ENCODE results near the gene NR3C2. TPM values are rescaled to one million over a fixed set of nuclear protein-coding genes. Genes with fewer than 3 reads are reported as not detected.

Gene NR3C2
- total RNA-seq, 2 experiments from 2014 or later = 5.3 to 6.1 TPM

- no peak for DNase-seq
- intact Hi-C loops (cut with micrococcal nuclease) = no loop called here
- H3K36me3 Mint-ChIP-seq (ENCODE audit: low read depth) = peaks cover 2% of the 10 kb centered on the region
- no peaks in the 10 kb centered on the region for H3K9me3 Mint-ChIP-seq
- no peaks in the 10 kb centered on the region for H3K27me3 Mint-ChIP-seq (ENCODE audit: low read depth)
- H3K4me3 Mint-ChIP-seq = no peak overlapping the region
- no peak overlapping the region for H3K27ac Mint-ChIP-seq
- peaks cover 7% of the 10 kb centered on the region for H3K4me1 Mint-ChIP-seq (ENCODE audit: low read depth)
- CTCF ChIA-PET = no interaction called here
Observed at GRCh38 chr4:148243837-148244236, 198.4 kb downstream of the NR3C2 start.

- CTCF ChIA-PET = no interaction called here
- Mint-ChIP-seq H3K4me1 (ENCODE audit: low read depth) (peaks cover 8% of the 10 kb centered on the region), H3K27ac (no peak overlapping the region), H3K27me3 (ENCODE audit: low read depth) (no peaks in the 10 kb centered on the region), H3K4me3 (no peak overlapping the region), H3K9me3 (no peaks in the 10 kb centered on the region), H3K36me3 (ENCODE audit: low read depth) (peaks cover 2% of the 10 kb centered on the region)
- intact Hi-C loops (cut with micrococcal nuclease) = no loop called here
- no peak for DNase-seq
Observed at GRCh38 chr4:148240241-148240640, 202.0 kb downstream of the NR3C2 start.

GRCh38 chr4:148239494-148239985 lies 202.7 kb downstream of the NR3C2 start:
- DNase-seq = peak; percentile 6
- Mint-ChIP-seq H3K36me3 (ENCODE audit: low read depth) (peaks cover 2% of the 10 kb centered on the region), H3K27ac (no peak overlapping the region), H3K4me3 (no peak overlapping the region), H3K9me3 (no peaks in the 10 kb centered on the region), H3K27me3 (ENCODE audit: low read depth) (no peaks in the 10 kb centered on the region), H3K4me1 (ENCODE audit: low read depth) (peaks cover 8% of the 10 kb centered on the region)
- intact Hi-C loops (cut with micrococcal nuclease) = no loop called here
- CTCF ChIA-PET = no interaction called here

- no peak for DNase-seq
- no peaks in the 10 kb centered on the region for H3K9me3 Mint-ChIP-seq
- intact Hi-C loops (cut with micrococcal nuclease) = no loop called here
- H3K36me3 Mint-ChIP-seq (ENCODE audit: low read depth) = peaks cover 2% of the 10 kb centered on the region
- H3K27ac Mint-ChIP-seq = no peak overlapping the region
- H3K4me1 Mint-ChIP-seq (ENCODE audit: low read depth) = peaks cover 8% of the 10 kb centered on the region
- CTCF ChIA-PET = no interaction called here
- H3K27me3 Mint-ChIP-seq (ENCODE audit: low read depth) = no peaks in the 10 kb centered on the region
- no peak overlapping the region for H3K4me3 Mint-ChIP-seq
Observed at GRCh38 chr4:148238811-148239493, 203.3 kb downstream of the NR3C2 start.

GRCh38 chr4:148238086-148238485 lies 204.1 kb downstream of the NR3C2 start:
- no peaks in the 10 kb centered on the region for H3K9me3 Mint-ChIP-seq
- CTCF ChIA-PET = no interaction called here
- no peak overlapping the region for H3K4me3 Mint-ChIP-seq
- no peak overlapping the region for H3K27ac Mint-ChIP-seq
- peaks cover 8% of the 10 kb centered on the region for H3K4me1 Mint-ChIP-seq (ENCODE audit: low read depth)
- peaks cover 4% of the 10 kb centered on the region for H3K36me3 Mint-ChIP-seq (ENCODE audit: low read depth)
- DNase-seq = no peak
- intact Hi-C loops (cut with micrococcal nuclease) = no loop called here
- no peaks in the 10 kb centered on the region for H3K27me3 Mint-ChIP-seq (ENCODE audit: low read depth)

- Mint-ChIP-seq H3K27me3 (ENCODE audit: low read depth) (no peaks in the 10 kb centered on the region), H3K9me3 (no peaks in the 10 kb centered on the region), H3K4me1 (ENCODE audit: low read depth) (peaks cover 8% of the 10 kb centered on the region), H3K4me3 (no peak overlapping the region), H3K27ac (no peak overlapping the region), H3K36me3 (ENCODE audit: low read depth) (peaks cover 6% of the 10 kb centered on the region)
- CTCF ChIA-PET = no interaction called here
- intact Hi-C loops (cut with micrococcal nuclease) = no loop called here
- DNase-seq = no peak
Observed at GRCh38 chr4:148235809-148236208, 206.4 kb downstream of the NR3C2 start.

DNA sequence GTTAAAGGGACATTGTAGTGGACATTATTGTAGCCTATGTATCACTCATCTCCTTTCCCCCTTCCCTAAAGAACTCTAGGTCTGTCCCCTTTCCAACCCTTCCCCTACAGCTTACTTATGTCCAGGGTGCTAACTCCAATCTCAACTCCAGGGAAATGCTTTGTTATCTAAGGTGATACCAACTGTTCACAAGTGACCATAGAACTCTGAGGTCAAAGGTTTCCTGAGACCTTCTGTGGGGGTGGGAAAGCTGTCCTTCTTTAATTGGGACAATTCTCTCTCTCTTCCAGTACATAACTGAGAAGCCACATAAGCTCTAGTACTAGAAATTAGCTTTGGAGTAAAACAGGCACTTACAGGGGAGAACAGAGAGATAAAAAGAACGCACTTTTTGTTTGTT lies 212.4 kb downstream of the NR3C2 start:
- intact Hi-C loops (cut with micrococcal nuclease) = no loop called here
- Mint-ChIP-seq H3K9me3 (no peaks in the 10 kb centered on the region), H3K4me1 (ENCODE audit: low read depth) (peaks cover 6% of the 10 kb centered on the region), H3K27ac (no peak overlapping the region), H3K4me3 (no peak overlapping the region), H3K36me3 (ENCODE audit: low read depth) (peaks cover 8% of the 10 kb centered on the region), H3K27me3 (ENCODE audit: low read depth) (no peaks in the 10 kb centered on the region)
- no peak for DNase-seq
- CTCF ChIA-PET = no interaction called here

DNA sequence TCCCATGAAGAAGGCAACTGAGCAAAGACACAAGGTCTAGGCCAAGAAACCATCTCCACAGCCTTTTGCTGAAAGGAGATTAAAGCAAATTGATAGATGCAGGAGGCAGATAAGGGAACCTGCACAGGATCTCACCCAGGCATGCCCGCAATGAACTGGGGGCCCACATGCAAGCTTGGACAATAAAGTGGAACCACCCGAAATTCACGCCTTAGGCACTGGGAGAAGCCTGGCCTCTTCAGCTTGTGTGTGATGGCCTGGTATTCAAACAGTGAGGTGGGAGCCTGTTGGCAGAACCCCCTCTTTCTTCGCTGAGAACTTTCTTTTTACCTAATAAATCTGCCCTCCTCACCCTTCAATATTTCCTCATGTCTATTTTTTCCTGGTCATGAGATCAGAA lies 213.2 kb downstream of the NR3C2 start:
- CTCF ChIA-PET = no interaction called here
- H3K36me3 Mint-ChIP-seq (ENCODE audit: low read depth) = peaks cover 8% of the 10 kb centered on the region
- no peaks in the 10 kb centered on the region for H3K9me3 Mint-ChIP-seq
- H3K27me3 Mint-ChIP-seq (ENCODE audit: low read depth) = no peaks in the 10 kb centered on the region
- H3K27ac Mint-ChIP-seq = no peak overlapping the region
- H3K4me3 Mint-ChIP-seq = no peak overlapping the region
- DNase-seq = no peak
- peaks cover 6% of the 10 kb centered on the region for H3K4me1 Mint-ChIP-seq (ENCODE audit: low read depth)
- intact Hi-C loops (cut with micrococcal nuclease) = no loop called here

GRCh38 chr4:148227147-148227546 lies 215.1 kb downstream of the NR3C2 start:
- Mint-ChIP-seq H3K9me3 (no peaks in the 10 kb centered on the region), H3K4me1 (ENCODE audit: low read depth) (peaks cover 6% of the 10 kb centered on the region), H3K27me3 (ENCODE audit: low read depth) (no peaks in the 10 kb centered on the region), H3K36me3 (ENCODE audit: low read depth) (peaks cover 2% of the 10 kb centered on the region), H3K27ac (no peak overlapping the region), H3K4me3 (no peak overlapping the region)
- DNase-seq = no peak
- CTCF ChIA-PET = no interaction called here
- intact Hi-C loops (cut with micrococcal nuclease) = no loop called here

DNA sequence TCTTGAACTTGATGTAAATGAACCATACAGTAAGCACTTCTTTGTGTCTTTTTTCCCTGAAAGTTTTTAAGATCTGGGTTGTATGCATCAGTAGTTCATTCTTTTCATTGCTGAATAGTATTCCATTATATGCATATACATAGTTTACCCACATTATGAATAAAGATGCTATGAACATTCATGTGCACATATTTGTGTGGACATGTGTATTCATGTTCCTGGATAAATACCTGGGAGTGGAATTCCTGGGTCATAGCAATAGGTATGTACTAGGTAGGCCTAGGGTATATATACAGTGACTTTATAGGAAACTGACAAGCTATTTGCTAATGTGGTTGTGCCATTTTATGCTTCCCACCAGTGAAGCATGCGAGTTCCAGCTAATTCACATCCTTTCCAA lies 215.9 kb downstream of the NR3C2 start:
- H3K36me3 Mint-ChIP-seq (ENCODE audit: low read depth) = peaks cover 2% of the 10 kb centered on the region
- H3K9me3 Mint-ChIP-seq = no peaks in the 10 kb centered on the region
- intact Hi-C loops (cut with micrococcal nuclease) = no loop called here
- H3K4me1 Mint-ChIP-seq (ENCODE audit: low read depth) = peaks cover 6% of the 10 kb centered on the region
- no peak overlapping the region for H3K4me3 Mint-ChIP-seq
- no peak overlapping the region for H3K27ac Mint-ChIP-seq
- DNase-seq = no peak
- CTCF ChIA-PET = no interaction called here
- H3K27me3 Mint-ChIP-seq (ENCODE audit: low read depth) = no peaks in the 10 kb centered on the region

GRCh38 chr4:148225639-148226038 lies 216.6 kb downstream of the NR3C2 start:
- CTCF ChIA-PET = no interaction called here
- peaks cover 2% of the 10 kb centered on the region for H3K36me3 Mint-ChIP-seq (ENCODE audit: low read depth)
- peaks cover 6% of the 10 kb centered on the region for H3K4me1 Mint-ChIP-seq (ENCODE audit: low read depth)
- H3K27ac Mint-ChIP-seq = no peak overlapping the region
- intact Hi-C loops (cut with micrococcal nuclease) = no loop called here
- H3K9me3 Mint-ChIP-seq = no peaks in the 10 kb centered on the region
- no peak for DNase-seq
- H3K27me3 Mint-ChIP-seq (ENCODE audit: low read depth) = no peaks in the 10 kb centered on the region
- no peak overlapping the region for H3K4me3 Mint-ChIP-seq

- CTCF ChIA-PET = interaction anchor here (1.0 kb wide), 1 partner anchor 17 kb away, joined by 5 read pairs; no protein-coding TSS in a partner anchor
- no peaks in the 10 kb centered on the region for H3K27me3 Mint-ChIP-seq (ENCODE audit: low read depth)
Observed at GRCh38 chr4:148224476-148224875, 217.7 kb downstream of the NR3C2 start.

DNA sequence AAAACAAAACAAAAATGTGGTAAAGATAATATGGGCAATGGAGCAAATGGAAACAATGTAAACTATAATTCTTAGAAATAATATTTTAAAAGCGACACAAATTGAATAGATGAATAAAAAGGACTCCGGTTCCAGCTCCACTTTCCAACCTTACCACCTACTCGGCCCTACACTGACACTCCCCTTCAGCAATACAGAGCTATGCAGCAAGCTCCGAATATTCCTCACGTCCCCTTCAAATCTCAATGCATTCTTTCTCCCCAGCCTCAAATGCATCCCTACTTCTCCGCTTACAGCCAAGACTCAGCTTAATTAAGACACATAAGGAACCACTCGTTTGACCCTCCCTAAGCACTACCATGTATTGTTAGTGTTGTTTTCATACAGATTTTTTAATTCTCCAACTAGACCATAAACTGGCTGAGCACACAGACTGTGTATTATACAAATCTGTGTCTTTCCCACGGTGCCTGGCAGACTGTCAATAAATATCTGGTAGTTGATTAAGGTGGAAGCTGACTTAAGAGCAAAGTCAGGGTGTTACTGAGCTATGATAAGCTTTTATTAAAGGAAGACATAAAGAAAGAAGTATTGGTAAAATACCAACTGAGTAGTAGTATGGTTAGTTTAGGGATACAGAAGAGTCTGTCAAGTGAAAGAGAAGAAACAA lies 219.1 kb downstream of the NR3C2 start:
- Mint-ChIP-seq H3K27me3 (ENCODE audit: low read depth) (no peaks in the 10 kb centered on the region), H3K4me1 (ENCODE audit: low read depth) (peaks cover 11% of the 10 kb centered on the region), H3K36me3 (ENCODE audit: low read depth) (peaks cover 4% of the 10 kb centered on the region), H3K9me3 (no peaks in the 10 kb centered on the region), H3K4me3 (no peak overlapping the region), H3K27ac (no peak overlapping the region)
- CTCF ChIA-PET = no interaction called here
- no peak for DNase-seq
- intact Hi-C loops (cut with micrococcal nuclease) = no loop called here

More at GRCh38 chr4:148224476-148224875, 217.7 kb downstream of the NR3C2 start:
- intact Hi-C loops (cut with micrococcal nuclease) = no loop called here
- DNase-seq = no peak
- no peaks in the 10 kb centered on the region for H3K9me3 Mint-ChIP-seq
- H3K4me1 Mint-ChIP-seq (ENCODE audit: low read depth) = peaks cover 6% of the 10 kb centered on the region
- H3K36me3 Mint-ChIP-seq (ENCODE audit: low read depth) = peaks cover 4% of the 10 kb centered on the region
- H3K27ac Mint-ChIP-seq = no peak overlapping the region
- no peak overlapping the region for H3K4me3 Mint-ChIP-seq
